Large intestine (tissue), 3 donors: Measurements from ENCODE around the gene ARL14. TPM values are rescaled to one million over a fixed set of nuclear protein-coding genes. Genes with fewer than 3 reads are reported as not detected.
"Not testable (repeated sequence)": the region's sequence is repeated elsewhere in the genome, so short reads cannot be mapped to it uniquely, and the experiment has no call there.

Source experiments
- DNase-seq, 2 donors: peaks; one replicate each; pipeline versions ENCODE4 v3.0.0 to v3.0.0-alpha.2; 2013
- H3K27ac ChIP-seq: one replicate; pipeline ENCODE4 v1.5.1; 2013; ENCODE audit warnings: low read length
- H3K27me3 ChIP-seq: 2 replicates; pipeline ENCODE4 v1.6.1; 2013; ENCODE audit warnings: low read length; ENCODE audit not compliant: control insufficient read depth, insufficient read depth
- H3K36me3 ChIP-seq: 2 replicates; pipeline ENCODE4 v1.6.1; 2013; ENCODE audit warnings: low read length; ENCODE audit not compliant: control insufficient read depth, insufficient read depth
- H3K4me1 ChIP-seq: one replicate; pipeline ENCODE4 v1.6.1; 2013; ENCODE audit warnings: low read length; ENCODE audit not compliant: control insufficient read depth, insufficient read depth
- H3K4me3 ChIP-seq: one replicate; pipeline ENCODE4 v1.5.1; 2013; ENCODE audit warnings: low read length
- H3K9me3 ChIP-seq: one replicate; pipeline ENCODE4 v1.6.1; 2013; ENCODE audit warnings: mild to moderate bottlenecking, low read depth, low read length, moderate library complexity; ENCODE audit not compliant: control insufficient read depth
- WGBS: methylation state at CpG from one replicate; pipeline ENCODE4 v1.1.5; 2013; ENCODE audit warnings: low lambda C conversion rate; ENCODE audit not compliant: insufficient coverage; 5-methylcytosine and 5-hydroxymethylcytosine counted together
- polyA plus RNA-seq: library from polyadenylated mRNA; unstranded; fragments of 120-200 nt; gene quantifications from one replicate; pipeline ENCODE4 v1.2.1, GENCODE V29; 2013

ARL14 gene
- polyA plus RNA-seq, 1 donor, result 5.9 TPM

- no peak for DNase-seq
- Histone ChIP-seq H3K9me3 (no peaks in the 10 kb centered on the region), H3K4me3 (no peak overlapping the region), H3K36me3 (no peaks in the 10 kb centered on the region), H3K4me1 (no peaks in the 10 kb centered on the region), H3K27ac (no peak overlapping the region), H3K27me3 (no peaks in the 10 kb centered on the region)
- no CpG with 5 or more reads among the region's 8 CpGs for WGBS
These were observed 18.0 kb downstream of the ARL14 start for GRCh38 chr3:160695003-160695402.

- no peaks in the 10 kb centered on the region for H3K4me1 ChIP-seq
- no peaks in the 10 kb centered on the region for H3K9me3 ChIP-seq
- no peak overlapping the region for H3K27ac ChIP-seq
- no peaks in the 10 kb centered on the region for H3K27me3 ChIP-seq
- no peaks in the 10 kb centered on the region for H3K36me3 ChIP-seq
- WGBS, result 100% methylated on average over 1 of the region's 2 CpGs
- DNase-seq, result no peak
- H3K4me3 ChIP-seq, result no peak overlapping the region
These were observed 19.0 kb downstream of the ARL14 start for GRCh38 chr3:160695915-160696327.

GRCh38 chr3:160697637-160698380, 20.8 kb downstream of the ARL14 start:
- Histone ChIP-seq H3K4me1 (no peaks in the 10 kb centered on the region), H3K4me3 (no peak overlapping the region), H3K27me3 (no peaks in the 10 kb centered on the region), H3K36me3 (no peaks in the 10 kb centered on the region), H3K27ac (no peak overlapping the region), H3K9me3 (no peaks in the 10 kb centered on the region)
- no CpG with 5 or more reads among the region's 1 CpG for WGBS
- no peak for DNase-seq

- H3K4me1 ChIP-seq, result no peaks in the 10 kb centered on the region
- H3K27ac ChIP-seq, result no peak overlapping the region
- DNase-seq, result no peak
- no peaks in the 10 kb centered on the region for H3K9me3 ChIP-seq
- no peaks in the 10 kb centered on the region for H3K36me3 ChIP-seq
- no peak overlapping the region for H3K4me3 ChIP-seq
- H3K27me3 ChIP-seq, result no peaks in the 10 kb centered on the region
- WGBS, result no CpG with 5 or more reads among the region's 1 CpG
These were observed 21.7 kb downstream of the ARL14 start for GRCh38 chr3:160698599-160699195.

- Histone ChIP-seq H3K27me3 (no peaks in the 10 kb centered on the region), H3K27ac (no peak overlapping the region), H3K9me3 (no peaks in the 10 kb centered on the region), H3K36me3 (no peaks in the 10 kb centered on the region), H3K4me1 (no peaks in the 10 kb centered on the region), H3K4me3 (no peak overlapping the region)
- WGBS, result no CpG with 5 or more reads among the region's 1 CpG
- DNase-seq, result no peak
These were observed 24.5 kb downstream of the ARL14 start for GRCh38 chr3:160701490-160701889.

- DNase-seq, result no peak
- Histone ChIP-seq H3K36me3 (no peaks in the 10 kb centered on the region), H3K4me1 (no peaks in the 10 kb centered on the region), H3K27ac (no peak overlapping the region), H3K27me3 (peaks cover 6% of the 10 kb centered on the region), H3K9me3 (no peaks in the 10 kb centered on the region), H3K4me3 (no peak overlapping the region)
- WGBS, result no CpG with 5 or more reads among the region's 1 CpG
These were observed 25.3 kb downstream of the ARL14 start for GRCh38 chr3:160702290-160702689.

- 92% methylated on average over 2 of the region's 2 CpGs for WGBS
- Histone ChIP-seq H3K36me3 (no peaks in the 10 kb centered on the region), H3K4me3 (no peak overlapping the region), H3K27ac (no peak overlapping the region), H3K27me3 (peaks cover 8% of the 10 kb centered on the region), H3K4me1 (no peaks in the 10 kb centered on the region), H3K9me3 (no peaks in the 10 kb centered on the region)
- no peak for DNase-seq
These were observed 27.0 kb downstream of the ARL14 start for GRCh38 chr3:160703974-160704373.

GRCh38 chr3:160707187-160707794, 30.3 kb downstream of the ARL14 start:
- DNase-seq, result peak; percentile 12 to 17
- Histone ChIP-seq H3K4me3 (no peak overlapping the region), H3K27ac (no peak overlapping the region), H3K9me3 (no peaks in the 10 kb centered on the region), H3K27me3 (peaks cover 19% of the 10 kb centered on the region), H3K4me1 (no peaks in the 10 kb centered on the region), H3K36me3 (no peaks in the 10 kb centered on the region)
- 33% methylated on average over 2 of the region's 4 CpGs for WGBS

GRCh38 chr3:160709477-160710182, 32.7 kb downstream of the ARL14 start:
- Histone ChIP-seq H3K27ac (no peak overlapping the region), H3K36me3 (no peaks in the 10 kb centered on the region), H3K4me1 (no peaks in the 10 kb centered on the region), H3K9me3 (no peaks in the 10 kb centered on the region), H3K4me3 (no peak overlapping the region), H3K27me3 (peaks cover 21% of the 10 kb centered on the region)
- 75% methylated on average over 2 of the region's 3 CpGs for WGBS
- no peak for DNase-seq

GRCh38 chr3:160713144-160713543, 36.2 kb downstream of the ARL14 start:
- WGBS, result no CpG with 5 or more reads among the region's 3 CpGs
- H3K36me3 ChIP-seq, H3K9me3 ChIP-seq, H3K4me3 ChIP-seq, H3K4me1 ChIP-seq, DNase-seq, H3K27ac ChIP-seq: not testable (repeated sequence)
- H3K27me3 ChIP-seq, result peaks cover 16% of the 10 kb centered on the region
